Natural killer cell (primary cell): ENCODE results near the gene GSKIP. TPM values are rescaled to one million over a fixed set of nuclear protein-coding genes. Genes with fewer than 3 reads are reported as not detected.
"Not testable (repeated sequence)": the region's sequence is repeated elsewhere in the genome, so short reads cannot be mapped to it uniquely, and the experiment has no call there.

Source experiments
- ATAC-seq, 3 donors: fragments of 150-1000 bp in 2 of 3; fragments of 200-7000 bp in 1 of 3; cut with Tn5 transposase; 1 replicate in 1 of 3; 2 replicates in 2 of 3; pipeline ENCODE4 v1.10.0; 2021; ENCODE audit warnings: mild to moderate bottlenecking in 2 of 3, moderate library complexity in 2 of 3
- DNase-seq, 2 donors: peaks; one replicate each; pipeline versions ENCODE4 v3.0.0 to v3.0.0-alpha.2; 2013 to 2021; ENCODE audit warnings: mixed read lengths in 1 of 2
- H3K27ac ChIP-seq: one replicate; pipeline ENCODE4 v1.5.1; 2013; ENCODE audit warnings: mild to moderate bottlenecking, low read length
- H3K27me3 ChIP-seq: one replicate; pipeline ENCODE4 v1.6.1; 2013; ENCODE audit warnings: low read length; ENCODE audit not compliant: control insufficient read depth, insufficient read depth
- H3K36me3 ChIP-seq: one replicate; pipeline ENCODE4 v1.6.1; 2013; ENCODE audit warnings: low read length; ENCODE audit not compliant: control insufficient read depth, insufficient read depth
- H3K4me1 ChIP-seq: one replicate; pipeline ENCODE4 v1.6.1; 2013; ENCODE audit warnings: low read length; ENCODE audit not compliant: control insufficient read depth, insufficient read depth
- H3K4me3 ChIP-seq: one replicate; pipeline ENCODE4 v1.5.1; 2013; ENCODE audit warnings: low read length
- H3K9me3 ChIP-seq: one replicate; pipeline ENCODE4 v1.6.1; 2013; ENCODE audit warnings: low read length; ENCODE audit not compliant: control insufficient read depth, insufficient read depth
- H3K27ac Mint-ChIP-seq, 2 donors: one replicate each; pipeline ENCODE4 v1.8.0; 2022; ENCODE audit warnings: mild to moderate bottlenecking in 2 of 2, mixed read lengths in 2 of 2, moderate library complexity in 1 of 2
- H3K27me3 Mint-ChIP-seq, 2 donors: one replicate each; pipeline ENCODE4 v1.8.0; 2022; ENCODE audit warnings: low read depth in 2 of 2, mixed read lengths in 2 of 2
- H3K36me3 Mint-ChIP-seq: one replicate; pipeline ENCODE4 v1.8.0; 2022; ENCODE audit warnings: mixed read lengths
- H3K4me1 Mint-ChIP-seq, 2 donors: one replicate each; pipeline ENCODE4 v1.8.0; 2022; ENCODE audit warnings: mixed read lengths in 2 of 2
- H3K4me3 Mint-ChIP-seq: one replicate; pipeline ENCODE4 v1.8.0; 2022; ENCODE audit warnings: mild to moderate bottlenecking, moderate library complexity, mixed read lengths
- H3K9me3 Mint-ChIP-seq, 2 donors: one replicate each; pipeline ENCODE4 v1.8.0; 2022; ENCODE audit warnings: mixed read lengths in 2 of 2
- CTCF ChIP-seq: fragments of 200-600 bp; IDR thresholded peaks from one replicate; pipeline ENCODE4 v1.8.0; 2022; ENCODE audit warnings: antibody characterized with exemption
- WGBS: methylation state at CpG from one replicate; pipeline ENCODE4 v1.1.7; 2013; ENCODE audit warnings: missing lambda C conversion rate; ENCODE audit not compliant: insufficient coverage; 5-methylcytosine and 5-hydroxymethylcytosine counted together
- intact Hi-C: fragments of 100-400 bp; cut with micrococcal nuclease; formaldehyde crosslinking; loops from one replicate; pipeline ENCODE4 v1.14.2; 2022
- total RNA-seq, 4 donors: library from RNA; stranded (reverse); fragments of 120-200 nt in 1 of 4; gene quantifications; one replicate each; pipeline versions ENCODE4 v1.2.3 to v1.2.4, GENCODE V29; 2013 to 2022

GSKIP gene
- total RNA-seq, 3 donors from 2014 or later (not counting 1 experiment from before 2014, with no cell fraction given) = 6.6 to 11.8 (median 7.9) TPM

GRCh38 chr14:96345669-96346068 lies 17.7 kb upstream of the GSKIP start:
- no CpG with 5 or more reads among the region's 2 CpGs for WGBS
- Histone ChIP-seq H3K36me3 (peaks cover 14% of the 10 kb centered on the region), H3K27ac (no peak overlapping the region), H3K27me3 (no peaks in the 10 kb centered on the region), H3K4me3 (no peak overlapping the region), H3K9me3 (no peaks in the 10 kb centered on the region), H3K4me1 (no peaks in the 10 kb centered on the region)
- intact Hi-C loops = no loop called here
- no peak for TF ChIP-seq CTCF
- H3K4me3 Mint-ChIP-seq = no peak overlapping the region
- H3K9me3 Mint-ChIP-seq = no peaks in the 10 kb centered on the region
- H3K36me3 Mint-ChIP-seq = no peaks in the 10 kb centered on the region
- H3K27me3 Mint-ChIP-seq = no peaks in the 10 kb centered on the region
- H3K4me1 Mint-ChIP-seq = peaks cover 17 to 20% of the 10 kb centered on the region in 2 donors
- no peak overlapping the region for H3K27ac Mint-ChIP-seq
- DNase-seq = no peak
- ATAC-seq = no peak

DNA sequence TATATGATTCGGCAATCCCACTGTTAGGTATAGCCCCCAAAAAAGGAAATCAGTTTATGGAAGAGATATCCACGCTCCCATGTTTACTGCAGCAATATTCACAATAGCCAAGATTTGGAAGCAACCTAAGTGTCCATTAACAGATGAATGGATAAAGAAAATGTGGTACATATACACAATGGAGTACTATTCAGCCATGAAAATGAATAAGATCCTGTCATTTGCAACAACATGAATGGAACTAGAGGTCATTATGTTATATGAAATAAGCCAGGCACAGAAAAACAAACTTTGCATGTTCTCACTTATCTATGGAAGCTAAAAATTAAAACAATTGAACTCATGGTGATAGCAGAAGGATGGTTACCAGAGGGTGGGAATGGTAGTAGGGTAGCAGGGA lies 15.4 kb upstream of the GSKIP start:
- ATAC-seq, H3K27me3 Mint-ChIP-seq, H3K36me3 Mint-ChIP-seq, H3K9me3 Mint-ChIP-seq, H3K27ac ChIP-seq, DNase-seq, H3K27me3 ChIP-seq, H3K9me3 ChIP-seq, H3K27ac Mint-ChIP-seq, H3K4me3 ChIP-seq, H3K4me1 ChIP-seq, intact Hi-C loops, H3K4me3 Mint-ChIP-seq: not testable (repeated sequence)
- H3K36me3 ChIP-seq = peaks cover 14% of the 10 kb centered on the region
- H3K4me1 Mint-ChIP-seq = peaks cover 20 to 21% of the 10 kb centered on the region in 2 donors
- WGBS = no CpG with 5 or more reads among the region's 2 CpGs

- Histone ChIP-seq H3K4me1 (no peaks in the 10 kb centered on the region), H3K36me3 (peaks cover 7% of the 10 kb centered on the region), H3K9me3 (no peaks in the 10 kb centered on the region), H3K27ac (no peak overlapping the region), H3K4me3 (no peak overlapping the region), H3K27me3 (no peaks in the 10 kb centered on the region)
- ATAC-seq = no peak
- no peak overlapping the region for H3K4me3 Mint-ChIP-seq
- no peak for TF ChIP-seq CTCF
- H3K27me3 Mint-ChIP-seq = no peaks in the 10 kb centered on the region
- no peak for DNase-seq
- H3K36me3 Mint-ChIP-seq = no peaks in the 10 kb centered on the region
- H3K27ac Mint-ChIP-seq = no peak overlapping the region
- no peaks in the 10 kb centered on the region for H3K9me3 Mint-ChIP-seq
- intact Hi-C loops = no loop called here
- H3K4me1 Mint-ChIP-seq = peaks cover 20 to 21% of the 10 kb centered on the region in 2 donors
- WGBS = 93% methylated on average over 7 of the region's 7 CpGs
These were observed 13.8 kb upstream of the GSKIP start for GRCh38 chr14:96349286-96350075.

- Mint-ChIP-seq H3K4me1 (peaks cover 19 to 31% of the 10 kb centered on the region in 2 donors), H3K4me3 (no peak overlapping the region), H3K36me3 (no peaks in the 10 kb centered on the region), H3K27me3 (no peaks in the 10 kb centered on the region), H3K9me3 (no peaks in the 10 kb centered on the region), H3K27ac (no peak overlapping the region)
- Histone ChIP-seq H3K27ac (no peak overlapping the region), H3K27me3 (no peaks in the 10 kb centered on the region), H3K4me3 (no peak overlapping the region), H3K4me1 (no peaks in the 10 kb centered on the region), H3K36me3 (no peaks in the 10 kb centered on the region), H3K9me3 (no peaks in the 10 kb centered on the region)
- intact Hi-C loops = no loop called here
- DNase-seq (no peak), ATAC-seq (no peak)
- no peak for TF ChIP-seq CTCF
- 80% methylated on average over 1 of the region's 3 CpGs for WGBS
These were observed 11.3 kb upstream of the GSKIP start for GRCh38 chr14:96351986-96352385.
